Hepatocyte (in vitro differentiated cells): ENCODE results near the gene NEDD8. TPM values are rescaled to one million over a fixed set of nuclear protein-coding genes. Genes with fewer than 3 reads are reported as not detected.
"Not testable (repeated sequence)": the region's sequence is repeated elsewhere in the genome, so short reads cannot be mapped to it uniquely, and the experiment has no call there.

ENCODE experiments used
- DNase-seq: peaks from one replicate; pipeline ENCODE4 v3.0.0-alpha.2; 2016; ENCODE audit warnings: low spot score
- H2AFZ ChIP-seq: fragments of 200-600 bp; sonication (generic); 2 replicates; pipeline ENCODE4 v1.6.0; 2016; ENCODE audit warnings: antibody characterized with exemption, mild to moderate bottlenecking
- H3K27ac ChIP-seq: fragments of 200-600 bp; sonication (generic); 2 replicates; pipeline ENCODE4 v1.5.1; 2016; ENCODE audit warnings: mild to moderate bottlenecking
- H3K27me3 ChIP-seq: fragments of 200-600 bp; sonication (generic); 2 replicates; pipeline ENCODE4 v1.6.1; 2016
- H3K36me3 ChIP-seq: fragments of 200-600 bp; sonication (generic); replicated peaks from 2 replicates; pipeline ENCODE4 v1.5.1; 2016; ENCODE audit warnings: low read depth; ENCODE audit not compliant: insufficient read depth
- H3K4me1 ChIP-seq: fragments of 200-600 bp; sonication (generic); 2 replicates; pipeline ENCODE4 v1.5.1; 2016; ENCODE audit warnings: mild to moderate bottlenecking, moderate library complexity; ENCODE audit not compliant: insufficient read depth
- H3K4me2 ChIP-seq: fragments of 200-600 bp; sonication (generic); 2 replicates; pipeline ENCODE4 v1.6.0; 2016
- H3K4me3 ChIP-seq: fragments of 200-600 bp; sonication (generic); 2 replicates; pipeline ENCODE4 v1.5.1; 2016; ENCODE audit warnings: mild to moderate bottlenecking
- H3K79me2 ChIP-seq: fragments of 200-600 bp; sonication (generic); 2 replicates; pipeline ENCODE4 v1.6.0; 2017; ENCODE audit warnings: mild to moderate bottlenecking
- H3K9me2 ChIP-seq: fragments of 200-600 bp; sonication (generic); replicated peaks from 2 replicates; pipeline ENCODE4 v1.6.0; 2017; ENCODE audit warnings: mild to moderate bottlenecking; ENCODE audit not compliant: insufficient read depth
- H3K9me3 ChIP-seq: fragments of 200-600 bp; sonication (generic); 2 replicates; pipeline ENCODE4 v1.5.1; 2016; ENCODE audit warnings: low read depth, mild to moderate bottlenecking
- H4K20me1 ChIP-seq: fragments of 200-600 bp; sonication (generic); 2 replicates; pipeline ENCODE4 v1.6.0; 2016; ENCODE audit warnings: mild to moderate bottlenecking; ENCODE audit not compliant: insufficient read depth, poor library complexity, severe bottlenecking
- EZH2 ChIP-seq: fragments of 200-600 bp; sonication (generic); IDR thresholded peaks from 2 replicates; pipeline ENCODE4 v1.6.1; 2016; ENCODE audit warnings: antibody characterized with exemption, mild to moderate bottlenecking, borderline replicate concordance
- EZH2phosphoT487 ChIP-seq: fragments of 200-600 bp; sonication (generic); IDR thresholded peaks from one replicate; pipeline ENCODE4 v1.6.1; 2018; ENCODE audit warnings: antibody characterized with exemption, mild to moderate bottlenecking, low read depth, moderate library complexity; ENCODE audit not compliant: unreplicated experiment, severe bottlenecking
- WGBS: methylation state at CpG from one replicate; pipeline ENCODE4 v1.1.6; 2016; ENCODE audit warnings: low lambda C conversion rate; ENCODE audit errors: missing lambda C conversion rate; 5-methylcytosine and 5-hydroxymethylcytosine counted together
- polyA plus RNA-seq: library from polyadenylated mRNA; unstranded; fragments of >200 nt; fragmentation: Nextera tagmentation; extraction: Ambion mirVana; gene quantifications from 2 replicates; pipeline ENCODE4 v1.2.1, GENCODE V29; 2016
- total RNA-seq: library from RNA; depleted of rRNA; stranded (reverse); fragments of >200 nt; gene quantifications from 2 replicates; pipeline ENCODE4 v1.2.3, GENCODE V29; 2014
- TF ChIP-seq, protein P1 (sequence below): fragments of 200-600 bp; sonication (generic); IDR thresholded peaks from 2 replicates; pipeline ENCODE4 v1.5.1; 2016; ENCODE audit warnings: antibody characterized with exemption, mild to moderate bottlenecking; ENCODE audit not compliant: poor library complexity

The NEDD8 gene
- total and polyA plus RNA-seq, 2 experiments from 2014 or later = 162 to 326 TPM

DNA sequence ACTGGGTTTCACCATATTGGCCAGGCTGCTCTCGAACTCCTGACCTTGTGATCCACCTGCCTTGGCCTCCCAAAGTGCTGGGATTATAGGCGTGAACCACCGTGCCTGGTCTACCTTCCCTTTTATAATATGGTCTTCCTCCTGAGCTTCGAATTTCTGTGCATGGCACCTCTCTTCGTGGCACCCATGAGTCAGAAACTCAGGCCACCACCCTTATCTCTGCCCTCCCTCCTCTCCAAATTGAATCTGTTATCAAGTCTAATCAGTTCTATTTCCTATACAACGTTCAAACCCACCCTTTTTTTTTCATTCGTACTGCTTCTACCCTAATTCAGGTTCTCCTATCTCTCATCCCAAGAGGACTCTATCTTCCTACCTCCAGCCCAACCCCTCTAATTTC is 15.3 kb upstream of the NEDD8 start:
- Histone ChIP-seq H3K9me3 (no peaks in the 10 kb centered on the region), H3K27me3 (no peaks in the 10 kb centered on the region), H3K4me1 (peaks cover 10% of the 10 kb centered on the region), H3K79me2 (no peaks in the 10 kb centered on the region), H3K4me2 (no peak overlapping the region), H2AFZ (no peak overlapping the region), H3K36me3 (no peaks in the 10 kb centered on the region), H3K9me2 (no peaks in the 10 kb centered on the region), H3K4me3 (no peak overlapping the region), H4K20me1 (no peaks in the 10 kb centered on the region), H3K27ac (no peak overlapping the region)
- WGBS = 77% methylated on average over 7 of the region's 7 CpGs
- no peak for DNase-seq
- TF ChIP-seq EZH2 = no peak
- TF ChIP-seq EZH2phosphoT487 = no peak
- TF ChIP-seq, protein P1, sequence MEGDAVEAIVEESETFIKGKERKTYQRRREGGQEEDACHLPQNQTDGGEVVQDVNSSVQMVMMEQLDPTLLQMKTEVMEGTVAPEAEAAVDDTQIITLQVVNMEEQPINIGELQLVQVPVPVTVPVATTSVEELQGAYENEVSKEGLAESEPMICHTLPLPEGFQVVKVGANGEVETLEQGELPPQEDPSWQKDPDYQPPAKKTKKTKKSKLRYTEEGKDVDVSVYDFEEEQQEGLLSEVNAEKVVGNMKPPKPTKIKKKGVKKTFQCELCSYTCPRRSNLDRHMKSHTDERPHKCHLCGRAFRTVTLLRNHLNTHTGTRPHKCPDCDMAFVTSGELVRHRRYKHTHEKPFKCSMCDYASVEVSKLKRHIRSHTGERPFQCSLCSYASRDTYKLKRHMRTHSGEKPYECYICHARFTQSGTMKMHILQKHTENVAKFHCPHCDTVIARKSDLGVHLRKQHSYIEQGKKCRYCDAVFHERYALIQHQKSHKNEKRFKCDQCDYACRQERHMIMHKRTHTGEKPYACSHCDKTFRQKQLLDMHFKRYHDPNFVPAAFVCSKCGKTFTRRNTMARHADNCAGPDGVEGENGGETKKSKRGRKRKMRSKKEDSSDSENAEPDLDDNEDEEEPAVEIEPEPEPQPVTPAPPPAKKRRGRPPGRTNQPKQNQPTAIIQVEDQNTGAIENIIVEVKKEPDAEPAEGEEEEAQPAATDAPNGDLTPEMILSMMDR = no peak

DNA sequence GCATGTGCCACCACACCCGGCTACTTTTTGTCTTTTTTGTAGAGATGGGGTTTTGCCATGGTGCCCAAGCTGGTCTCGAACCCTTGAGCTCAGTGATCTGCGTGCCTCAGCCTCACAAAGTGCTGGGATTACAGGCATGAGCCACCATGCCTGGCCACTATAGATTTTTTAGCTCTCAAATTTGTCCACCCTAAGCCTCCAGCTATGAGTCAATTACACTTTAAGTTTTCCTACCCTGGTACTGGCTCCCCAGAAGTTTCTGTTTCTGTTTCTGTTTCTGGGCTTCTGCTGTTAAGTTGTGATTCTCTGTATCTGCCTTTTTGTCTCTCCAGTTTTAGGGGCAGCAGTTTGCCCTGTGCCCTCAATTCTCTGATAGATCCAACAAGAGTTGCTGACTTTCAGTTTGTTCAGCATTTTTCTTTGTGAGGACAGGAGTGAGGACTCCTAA is 14.6 kb upstream of the NEDD8 start:
- H3K4me2 ChIP-seq = no peak overlapping the region
- H3K9me3 ChIP-seq = no peaks in the 10 kb centered on the region
- peaks cover 6% of the 10 kb centered on the region for H3K4me1 ChIP-seq
- H3K4me3 ChIP-seq = no peak overlapping the region
- H3K9me2 ChIP-seq = no peaks in the 10 kb centered on the region
- TF ChIP-seq, protein P1 = no peak
- TF ChIP-seq EZH2 (no peak), EZH2phosphoT487 (no peak)
- no peak overlapping the region for H2AFZ ChIP-seq
- DNase-seq = no peak
- no peaks in the 10 kb centered on the region for H4K20me1 ChIP-seq
- no peak overlapping the region for H3K27ac ChIP-seq
- H3K27me3 ChIP-seq = no peaks in the 10 kb centered on the region
- 85% methylated on average over 3 of the region's 3 CpGs for WGBS
- no peaks in the 10 kb centered on the region for H3K79me2 ChIP-seq
- no peaks in the 10 kb centered on the region for H3K36me3 ChIP-seq

DNA sequence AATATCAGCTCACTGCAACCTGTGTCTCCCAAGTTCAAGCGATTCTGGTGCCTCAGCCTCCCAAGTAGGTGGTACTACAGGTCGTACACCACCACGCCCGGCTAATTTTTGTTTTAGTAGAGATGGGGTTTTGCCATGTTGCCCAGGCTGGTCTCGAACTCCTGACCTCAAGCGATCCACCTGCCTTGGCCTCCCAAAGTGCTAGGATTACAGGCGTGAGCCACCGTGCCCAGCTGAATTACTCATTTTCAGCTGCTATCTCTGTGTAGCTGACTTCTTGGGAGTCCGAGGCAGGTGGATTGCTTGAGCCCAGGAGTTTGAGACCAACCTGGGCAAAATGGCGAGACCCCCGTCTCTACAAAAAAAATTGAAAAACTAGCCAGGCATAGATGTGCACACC is 13.2 kb upstream of the NEDD8 start:
- H3K27ac ChIP-seq, H3K4me1 ChIP-seq, H3K27me3 ChIP-seq, H3K36me3 ChIP-seq, H3K9me2 ChIP-seq, H2AFZ ChIP-seq, DNase-seq, H3K4me3 ChIP-seq, H4K20me1 ChIP-seq, H3K4me2 ChIP-seq, H3K9me3 ChIP-seq: not testable (repeated sequence)
- WGBS = 94% methylated on average over 11 of the region's 11 CpGs
- peaks cover 14% of the 10 kb centered on the region for H3K79me2 ChIP-seq

DNA sequence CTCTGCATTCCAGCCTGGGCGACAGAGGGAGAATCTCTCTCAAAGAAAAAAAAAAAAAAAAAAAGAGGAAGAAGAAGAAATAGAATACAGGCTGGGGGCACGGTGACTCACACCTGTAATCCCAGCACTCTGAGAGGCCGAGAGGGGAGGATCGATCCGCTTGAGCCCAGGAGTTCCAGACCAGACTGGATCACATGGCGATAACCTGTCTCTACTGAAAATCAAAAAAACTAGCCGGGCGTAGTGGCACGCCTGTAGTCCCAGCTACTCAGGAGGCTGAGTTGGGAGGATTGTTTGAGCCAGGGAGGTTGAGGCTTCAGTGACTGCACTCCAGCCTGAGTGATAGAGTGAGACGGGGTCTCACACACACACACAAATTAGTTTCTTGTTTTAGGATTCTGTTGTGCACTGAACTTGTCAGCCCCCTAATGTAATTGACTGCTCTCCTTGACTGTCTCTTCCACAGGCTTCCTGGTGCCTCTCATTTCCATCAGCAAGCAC is 11.2 kb upstream of the NEDD8 start:
- DNase-seq = peak; percentile 63
- peak overlapping the region; percentile 96 for H3K27ac ChIP-seq
- H3K4me2 ChIP-seq = peak overlapping the region; percentile 75
- no peaks in the 10 kb centered on the region for H3K36me3 ChIP-seq
- no peaks in the 10 kb centered on the region for H3K9me3 ChIP-seq
- no peak for TF ChIP-seq EZH2
- TF ChIP-seq, protein P1 = no peak
- TF ChIP-seq EZH2phosphoT487 = no peak
- no peaks in the 10 kb centered on the region for H3K9me2 ChIP-seq
- peak overlapping the region; percentile 36 for H2AFZ ChIP-seq
- H3K27me3 ChIP-seq = no peaks in the 10 kb centered on the region
- H3K4me1 ChIP-seq = peaks cover 6% of the 10 kb centered on the region
- WGBS = 57% methylated on average over 10 of the region's 10 CpGs
- peaks cover 4% of the 10 kb centered on the region for H4K20me1 ChIP-seq
- H3K4me3 ChIP-seq = peak overlapping the region; percentile 56
- H3K79me2 ChIP-seq = peaks cover 25% of the 10 kb centered on the region
